Right lobe of liver (tissue), 4 donors: Measurements from ENCODE around the gene DCAF10.

Experiments used
- CTCF ChIP-seq, 4 donors: fragments of 200-600 bp in 3 of 4; fragments of 450-650 bp in 1 of 4; IDR thresholded peaks; one replicate each; pipeline versions ENCODE4 v1.5.1 to v1.8.0; 2016 to 2022; ENCODE audit warnings: antibody characterized with exemption in 4 of 4, mild to moderate bottlenecking in 2 of 4
- POLR2A ChIP-seq: fragments of 450-650 bp; IDR thresholded peaks from one replicate; pipeline ENCODE4 v1.6.1; 2017; ENCODE audit warnings: antibody characterized with exemption, mild to moderate bottlenecking
- donor health status: DM: no; HTN: no; CAD: no.
- donor health status: DM: no; HTN: no; CAD: no.
- donor health status: DM: no; HTN: yes; CAD: no.

DNA sequence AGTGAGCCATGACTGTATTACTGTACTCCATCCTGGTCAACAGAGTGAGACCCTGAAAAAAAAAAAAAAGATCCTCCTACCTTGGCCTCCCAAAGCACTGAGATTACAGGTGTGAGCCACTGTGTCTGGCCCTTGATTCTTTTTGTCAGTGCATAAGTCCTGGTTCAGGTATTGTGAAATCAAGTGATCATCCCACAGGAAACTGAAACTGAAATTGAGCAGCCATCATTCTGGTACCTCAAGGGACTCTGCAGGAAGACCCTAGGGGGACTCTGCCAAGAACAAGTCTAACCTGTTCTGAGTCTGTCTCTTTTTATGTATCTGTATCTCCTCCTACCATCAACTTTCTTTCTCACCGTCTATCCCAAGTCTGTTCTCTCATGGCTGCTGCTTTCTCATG lies 1.9 kb upstream of the DCAF10 start:
- TF ChIP-seq CTCF (IDR thresholded peaks at IDR 0.05) = no peak
- no peak for TF ChIP-seq POLR2A
